Gastroesophageal sphincter (tissue), 3 donors: Measurements from ENCODE around the gene ARHGAP26.

Experiments used
- CTCF ChIP-seq, 4 experiments: fragments of 200-600 bp in 2 of 4; fragments of 450-650 bp in 2 of 4; sonication (generic) in 1 of 4; IDR thresholded peaks; one replicate each; pipeline ENCODE4 v1.5.1; 2017 to 2019; ENCODE audit warnings: antibody characterized with exemption in 4 of 4, mild to moderate bottlenecking in 2 of 4, moderate library complexity in 2 of 4
- POLR2A ChIP-seq, 2 donors: fragments of 450-650 bp; IDR thresholded peaks; one replicate each; pipeline ENCODE4 v1.6.1; 2017; ENCODE audit warnings: antibody characterized with exemption in 2 of 2, mild to moderate bottlenecking in 2 of 2, moderate library complexity in 1 of 2

DNA sequence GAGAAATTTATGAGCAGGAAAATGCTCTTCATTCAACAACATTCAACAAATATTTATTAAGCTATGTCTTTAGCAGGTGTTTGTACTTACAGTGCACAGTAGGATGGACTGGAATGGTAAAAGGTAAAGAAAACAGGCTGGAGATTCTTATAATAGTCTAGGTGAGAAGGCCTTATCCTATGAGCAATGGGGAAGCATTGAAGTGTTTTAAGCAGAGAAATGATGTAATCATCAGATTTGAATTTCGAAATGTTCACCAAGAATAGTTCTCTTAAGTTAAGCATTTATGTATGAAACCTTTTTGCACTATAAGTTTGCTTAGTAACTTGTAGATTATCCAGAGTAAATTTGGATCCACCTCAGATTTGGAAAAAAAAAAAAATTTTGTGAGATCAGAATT is 424.0 kb downstream of the ARHGAP26 start:
- TF ChIP-seq CTCF (IDR thresholded peaks at IDR 0.05), result no peak
- no peak for TF ChIP-seq POLR2A (IDR thresholded peaks at IDR 0.05)
